Measurements from ENCODE around the gene RTKN. TPM values are rescaled to one million over a fixed set of nuclear protein-coding genes. Genes with fewer than 3 reads are reported as not detected.

RTKN gene
- total RNA-seq, 2 experiments from 2014 or later = 1.8 to 2.5 TPM

DNA sequence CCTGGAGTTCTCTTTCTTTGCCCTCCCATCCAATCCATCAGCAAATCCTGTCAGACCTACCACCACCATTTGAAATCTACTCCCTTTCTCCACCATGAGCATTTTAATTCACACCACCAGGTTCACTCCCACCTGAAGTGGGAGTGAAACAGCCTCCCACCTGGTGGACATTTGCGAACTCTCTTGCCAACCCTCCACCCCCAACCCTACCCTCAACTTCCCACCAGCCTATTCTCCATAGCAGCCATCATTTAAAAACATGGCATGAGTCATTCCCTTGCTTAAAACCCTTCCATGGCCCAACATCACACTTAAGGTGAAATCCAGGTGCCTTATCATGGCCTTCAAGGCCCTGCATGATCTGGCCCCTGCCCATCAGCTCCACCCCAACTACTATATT, 3.5 kb downstream of the RTKN start:
- ChIA-PET CTCF (interaction anchor here (0.7 kb wide), 1 partner anchor 11 kb away, joined by 5 read pairs; no protein-coding TSS in a partner anchor), POLR2A (interaction anchor here (1.2 kb wide), 1 partner anchor 16 kb away, joined by 3 read pairs; no protein-coding TSS in a partner anchor)
- Mint-ChIP-seq H3K4me1 (peaks cover 10% of the 10 kb centered on the region), H3K27me3 (peaks cover 23% of the 10 kb centered on the region), H3K9me3 (ENCODE audit: low read depth) (no peaks in the 10 kb centered on the region), H3K4me3 (no peak overlapping the region), H3K36me3 (ENCODE audit: low read depth) (no peaks in the 10 kb centered on the region), H3K27ac (no peak overlapping the region)
- intact Hi-C loops (cut with DNase I, micrococcal nuclease) = no loop called here
- DNase-seq (no peak), ATAC-seq (no peak)

GRCh38 chr2:74436848-74437695, 4.7 kb downstream of the RTKN start:
- no peaks in the 10 kb centered on the region for H3K9me3 Mint-ChIP-seq (ENCODE audit: low read depth)
- POLR2A ChIA-PET = no interaction called here
- no peak overlapping the region for H3K27ac Mint-ChIP-seq
- H3K36me3 Mint-ChIP-seq (ENCODE audit: low read depth) = no peaks in the 10 kb centered on the region
- H3K27me3 Mint-ChIP-seq = peaks cover 16% of the 10 kb centered on the region
- DNase-seq = no peak
- intact Hi-C loops (cut with DNase I, micrococcal nuclease) = no loop called here
- CTCF ChIA-PET = interaction anchor here (0.6 kb wide), 1 partner anchor 37 kb away, joined by 3 read pairs; no protein-coding TSS in a partner anchor
- no peak overlapping the region for H3K4me3 Mint-ChIP-seq
- H3K4me1 Mint-ChIP-seq = peaks cover 8% of the 10 kb centered on the region
- no peak for ATAC-seq

DNA sequence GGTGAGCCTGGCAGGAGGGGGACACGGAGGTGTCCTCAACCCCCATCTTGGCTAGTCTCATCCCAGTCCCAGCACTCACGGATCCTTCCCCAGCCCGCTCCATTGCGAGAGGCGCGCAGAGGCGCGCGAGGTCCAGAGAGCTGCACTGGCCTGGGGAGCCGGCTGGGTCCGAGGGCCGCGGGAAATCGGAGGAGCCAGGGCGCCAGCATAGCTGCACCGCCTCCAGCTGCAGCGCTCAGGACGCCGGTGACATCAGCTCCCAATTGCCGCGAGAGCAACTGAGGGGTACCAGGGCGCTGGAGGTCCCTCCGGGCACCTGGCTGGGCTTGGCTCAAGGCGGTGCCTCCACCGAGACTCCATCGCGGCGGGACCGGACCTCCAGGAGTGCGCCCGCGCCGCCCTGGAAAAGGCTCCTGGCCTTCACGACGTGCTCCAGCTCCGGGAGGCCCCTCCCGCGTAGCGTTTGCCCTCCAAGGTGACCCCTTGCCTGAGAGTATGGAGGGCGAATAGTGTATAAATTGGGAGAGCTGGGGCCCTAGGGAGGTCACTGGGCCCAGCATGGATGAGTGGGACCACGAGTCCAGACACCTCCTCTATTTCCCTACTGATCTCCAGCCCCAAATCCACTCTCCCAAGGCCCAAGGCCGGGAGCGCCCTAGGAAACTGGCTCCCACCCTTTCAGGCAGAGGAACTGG, 5.5 kb downstream of the RTKN start:
- no peak for ATAC-seq
- no peak overlapping the region for H3K4me3 Mint-ChIP-seq
- no peak for DNase-seq
- ChIA-PET CTCF (no interaction called here), POLR2A (no interaction called here)
- H3K27ac Mint-ChIP-seq = no peak overlapping the region
- intact Hi-C loops (cut with DNase I, micrococcal nuclease) = no loop called here
- H3K9me3 Mint-ChIP-seq (ENCODE audit: low read depth) = no peaks in the 10 kb centered on the region
- H3K27me3 Mint-ChIP-seq = peaks cover 16% of the 10 kb centered on the region
- no peaks in the 10 kb centered on the region for H3K36me3 Mint-ChIP-seq (ENCODE audit: low read depth)
- H3K4me1 Mint-ChIP-seq = peaks cover 8% of the 10 kb centered on the region

DNA sequence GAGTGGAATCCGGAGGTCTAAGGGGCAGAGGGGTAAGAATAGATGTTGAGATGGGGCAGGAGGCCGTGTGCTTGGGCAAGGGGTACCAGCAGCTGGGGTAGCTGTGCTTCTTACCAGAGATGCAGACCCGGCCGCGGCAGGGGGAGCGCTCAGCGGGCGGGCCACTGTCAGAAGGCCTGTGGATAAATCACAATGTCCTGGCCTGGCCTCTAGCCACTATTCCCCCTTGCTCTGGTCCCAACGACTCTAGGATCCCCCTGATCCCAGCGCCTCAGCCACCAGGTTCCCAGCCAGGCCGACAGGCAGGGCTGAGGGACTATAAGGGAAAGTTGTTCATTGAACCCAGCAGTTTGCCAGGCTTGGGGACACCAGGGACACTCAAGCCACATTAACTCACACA, 11.2 kb downstream of the RTKN start:
- intact Hi-C loops (cut with DNase I, micrococcal nuclease) = no loop called here
- Mint-ChIP-seq H3K4me3 (no peak overlapping the region), H3K27me3 (no peaks in the 10 kb centered on the region), H3K27ac (no peak overlapping the region), H3K9me3 (ENCODE audit: low read depth) (no peaks in the 10 kb centered on the region), H3K36me3 (ENCODE audit: low read depth) (peaks cover 4% of the 10 kb centered on the region), H3K4me1 (no peaks in the 10 kb centered on the region)
- POLR2A ChIA-PET = no interaction called here
- DNase-seq (no peak), ATAC-seq (no peak)
- CTCF ChIA-PET = interaction anchor here (0.6 to 1.4 kb wide), 2 partner anchors 10 to 295 kb away, joined by 3 to 6 read pairs; no protein-coding TSS in a partner anchor

DNA sequence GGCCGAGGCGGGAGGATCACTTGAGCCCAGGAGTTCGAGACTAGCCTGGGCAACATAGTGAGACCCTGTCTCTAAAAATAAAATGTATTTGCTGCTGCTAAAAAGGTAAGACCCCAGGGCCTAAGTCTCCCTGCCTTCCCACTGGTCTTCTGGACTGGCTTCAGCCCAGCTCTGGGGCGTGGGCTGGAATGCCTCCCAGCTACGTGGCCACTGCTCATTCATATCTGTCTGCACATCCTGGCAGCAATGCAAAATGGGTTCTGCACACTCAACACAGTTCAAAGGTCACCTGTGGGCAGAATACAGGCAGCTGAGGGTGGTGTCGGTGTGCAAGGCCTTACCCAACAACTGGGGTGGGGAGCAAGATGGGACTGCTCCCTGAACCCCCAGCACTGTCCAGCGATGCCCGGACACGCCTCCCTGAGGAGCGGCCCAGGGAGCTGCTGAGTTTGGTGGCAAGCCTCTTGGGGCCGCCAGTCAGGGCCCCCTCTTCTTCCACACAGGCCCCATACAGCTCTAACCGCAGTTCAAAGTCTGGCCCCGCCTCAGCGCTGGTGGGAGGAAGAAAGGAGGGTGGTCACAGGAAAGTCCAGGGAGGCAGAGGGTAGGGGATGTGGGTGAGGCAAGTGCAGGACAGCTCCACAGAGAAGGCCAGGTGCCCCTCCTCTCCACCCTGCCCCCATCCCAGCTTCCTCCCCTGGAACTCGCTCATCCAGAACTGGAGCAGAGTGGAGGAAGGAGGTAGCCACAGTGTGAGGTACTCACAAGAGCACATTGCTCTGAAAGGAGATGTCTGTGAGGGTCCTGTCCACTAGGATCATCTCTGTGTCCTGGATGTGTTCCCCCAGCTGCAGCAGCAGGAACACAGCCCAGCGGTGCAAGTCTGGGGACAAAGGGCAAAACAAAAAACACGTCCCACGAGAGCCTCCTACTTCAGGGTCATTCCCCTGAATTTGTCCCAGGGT, 12.0 kb downstream of the RTKN start:
- H3K4me1 Mint-ChIP-seq = no peaks in the 10 kb centered on the region
- intact Hi-C loops (cut with DNase I, micrococcal nuclease) = no loop called here
- H3K27ac Mint-ChIP-seq = no peak overlapping the region
- ChIA-PET CTCF (interaction anchor here (1.1 kb wide), 1 partner anchor 25 kb away, joined by 3 read pairs; the partner anchor contains the start of gene INO80B), POLR2A (no interaction called here)
- no peak overlapping the region for H3K4me3 Mint-ChIP-seq
- peak; percentile 12 for ATAC-seq
- no peak for DNase-seq
- H3K36me3 Mint-ChIP-seq (ENCODE audit: low read depth) = peaks cover 7% of the 10 kb centered on the region
- H3K27me3 Mint-ChIP-seq = no peaks in the 10 kb centered on the region
- no peaks in the 10 kb centered on the region for H3K9me3 Mint-ChIP-seq (ENCODE audit: low read depth)

DNA sequence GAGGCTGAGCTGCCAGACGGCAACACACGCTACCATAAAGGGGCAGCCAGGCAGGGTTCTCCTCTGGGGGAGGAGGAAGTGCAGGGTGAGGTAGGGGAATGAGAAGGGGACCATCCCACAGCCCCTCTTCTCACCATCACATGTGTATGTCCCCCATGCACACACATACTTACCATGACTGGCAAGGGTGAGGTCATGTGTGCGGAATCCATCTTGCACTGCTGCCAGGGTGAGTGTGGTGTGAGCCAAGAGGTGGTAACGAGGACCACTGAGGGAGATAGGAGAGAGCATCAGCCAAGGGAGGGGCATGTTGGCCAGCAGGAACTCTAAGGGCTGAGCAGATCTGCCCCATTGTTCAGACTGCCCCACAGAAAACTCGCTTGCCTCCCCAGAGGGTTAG, 13.1 kb downstream of the RTKN start:
- DNase-seq (no peak), ATAC-seq (no peak)
- ChIA-PET POLR2A (no interaction called here), CTCF (interaction anchor here (1.1 kb wide), 1 partner anchor 26 kb away, joined by 3 read pairs; the partner anchor contains the start of gene INO80B)
- peaks cover 13% of the 10 kb centered on the region for H3K36me3 Mint-ChIP-seq (ENCODE audit: low read depth)
- H3K4me3 Mint-ChIP-seq = no peak overlapping the region
- H3K9me3 Mint-ChIP-seq (ENCODE audit: low read depth) = no peaks in the 10 kb centered on the region
- H3K4me1 Mint-ChIP-seq = no peaks in the 10 kb centered on the region
- H3K27me3 Mint-ChIP-seq = no peaks in the 10 kb centered on the region
- intact Hi-C loops (cut with DNase I, micrococcal nuclease) = no loop called here
- H3K27ac Mint-ChIP-seq = no peak overlapping the region

- Mint-ChIP-seq H3K27me3 (no peaks in the 10 kb centered on the region), H3K36me3 (ENCODE audit: low read depth) (peaks cover 23% of the 10 kb centered on the region), H3K4me3 (no peak overlapping the region), H3K4me1 (peaks cover 11% of the 10 kb centered on the region), H3K27ac (no peak overlapping the region), H3K9me3 (ENCODE audit: low read depth) (no peaks in the 10 kb centered on the region)
- ATAC-seq (no peak), DNase-seq (no peak)
- POLR2A ChIA-PET = no interaction called here
- intact Hi-C loops (cut with DNase I, micrococcal nuclease) = no loop called here
- CTCF ChIA-PET = interaction anchor here (1.2 kb wide), 1 partner anchor 11 kb away, joined by 5 read pairs; no protein-coding TSS in a partner anchor
Observed at GRCh38 chr2:74427551-74427950, 14.2 kb downstream of the RTKN start.

DNA sequence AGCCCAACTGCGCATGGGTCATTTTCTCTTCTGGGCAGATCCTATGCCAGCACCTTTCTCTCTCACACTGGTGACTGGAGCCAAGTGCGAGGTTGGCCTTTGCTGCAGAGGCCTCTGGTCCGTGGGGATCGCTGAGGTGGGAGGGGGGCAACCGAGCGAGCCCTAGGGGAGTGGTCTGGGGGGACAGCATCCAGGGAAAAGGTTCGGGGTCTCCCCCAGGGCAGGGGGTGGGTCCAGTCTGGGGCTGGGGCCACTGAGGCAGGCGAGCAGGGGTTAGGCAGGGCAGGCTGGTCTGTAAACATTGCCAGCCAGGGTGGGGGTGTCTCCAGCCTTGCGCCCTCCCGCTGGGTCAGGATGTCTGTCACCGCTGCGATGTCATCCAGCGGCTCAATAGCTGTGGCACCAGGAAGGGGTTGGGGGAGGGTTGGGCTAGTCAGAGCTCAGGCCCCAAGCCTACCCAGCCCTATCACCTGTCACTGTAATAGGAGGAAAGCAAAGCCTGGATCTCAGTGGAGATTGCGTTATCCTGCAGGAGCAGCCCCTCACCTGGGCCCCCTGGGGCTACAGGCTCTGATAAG, 15.5 kb downstream of the RTKN start:
- DNase-seq (no peak), ATAC-seq (no peak)
- ChIA-PET CTCF (no interaction called here), POLR2A (no interaction called here)
- H3K36me3 Mint-ChIP-seq (ENCODE audit: low read depth) = peaks cover 23% of the 10 kb centered on the region
- H3K9me3 Mint-ChIP-seq (ENCODE audit: low read depth) = no peaks in the 10 kb centered on the region
- no peaks in the 10 kb centered on the region for H3K27me3 Mint-ChIP-seq
- intact Hi-C loops (cut with DNase I, micrococcal nuclease) = no loop called here
- H3K4me3 Mint-ChIP-seq = no peak overlapping the region
- no peak overlapping the region for H3K27ac Mint-ChIP-seq
- H3K4me1 Mint-ChIP-seq = peaks cover 16% of the 10 kb centered on the region

GRCh38 chr2:74425523-74425922, 16.2 kb downstream of the RTKN start:
- no peak for DNase-seq
- no peak for ATAC-seq
- Mint-ChIP-seq H3K27me3 (no peaks in the 10 kb centered on the region), H3K36me3 (ENCODE audit: low read depth) (peaks cover 23% of the 10 kb centered on the region), H3K4me3 (no peak overlapping the region), H3K4me1 (peaks cover 21% of the 10 kb centered on the region), H3K27ac (no peak overlapping the region), H3K9me3 (ENCODE audit: low read depth) (no peaks in the 10 kb centered on the region)
- intact Hi-C loops (cut with DNase I, micrococcal nuclease) = no loop called here
- ChIA-PET CTCF (no interaction called here), POLR2A (no interaction called here)

- Mint-ChIP-seq H3K36me3 (ENCODE audit: low read depth) (peaks cover 23% of the 10 kb centered on the region), H3K9me3 (ENCODE audit: low read depth) (no peaks in the 10 kb centered on the region), H3K27me3 (no peaks in the 10 kb centered on the region), H3K27ac (no peak overlapping the region), H3K4me3 (no peak overlapping the region), H3K4me1 (peaks cover 26% of the 10 kb centered on the region)
- ChIA-PET POLR2A (no interaction called here), CTCF (interaction anchor here (1.0 to 1.2 kb wide), 2 partner anchors 10 to 15 kb away, joined by 3 to 4 read pairs; no protein-coding TSS in a partner anchor)
- no peak for ATAC-seq
- no peak for DNase-seq
- intact Hi-C loops (cut with DNase I, micrococcal nuclease) = no loop called here
Observed at GRCh38 chr2:74424995-74425406, 16.7 kb downstream of the RTKN start.

Measured in activated CD4-positive, alpha-beta T cell treated with anti-CD3 and anti-CD28 coated beads for 36 hours (primary cell).